A549 (cell line): ENCODE measurements around the gene SSH3. TPM values are rescaled to one million over a fixed set of nuclear protein-coding genes. Genes with fewer than 3 reads are reported as not detected.

Experiments
- ATAC-seq, 2 experiments: fragments of 200-7000 bp in 1 of 2; fragments of >200 bp in 1 of 2; cut with Nextera tagmentation in 1 of 2; cut with Tn5 transposase in 1 of 2; 3 replicates each; pipeline versions ENCODE4 v1.8.0 to v1.9.1; 2018 to 2020; ENCODE audit warnings: mild to moderate bottlenecking in 1 of 2, moderate library complexity in 1 of 2
- CTCF ChIA-PET: fragments of 300-600 bp; sonication (Branson Sonifier 250); formaldehyde crosslinking; extraction: SDS; loops from one replicate; lab custom pipeline; 2021; ENCODE audit warnings: antibody characterized with exemption, inconsistent platforms; lab: Yijun Ruan, JAX
- POLR2A ChIA-PET: fragments of 350-600 bp; formaldehyde crosslinking; extraction: SDS; loops from one replicate; lab custom pipeline; 2021; ENCODE audit warnings: antibody characterized with exemption, inconsistent platforms; lab: Yijun Ruan, JAX
- DNase-seq, 2 experiments: peaks; one replicate each; pipeline versions ENCODE4 v3.0.0 to v3.0.0-alpha.2; 2011 to 2016; ENCODE audit warnings: low read depth in 1 of 2, low spot score in 1 of 2
- FAIRE-seq: peaks from 2 replicates; lab custom pipeline; 2011; peaks lifted over from hg19 to GRCh38; lab: Jason Lieb, UNC
- H3K27ac ChIP-seq, 2 experiments: fragments of >200 bp; sonication (Bioruptor Twin); formaldehyde crosslinking; 3 replicates each; pipeline ENCODE4 v1.5.1; 2016 to 2017
- H3K4me1 ChIP-seq: fragments of >200 bp; sonication (Bioruptor Twin); formaldehyde crosslinking; 3 replicates; pipeline ENCODE4 v1.6.1; 2016
- H3K4me2 ChIP-seq: fragments of >200 bp; sonication (Bioruptor Twin); formaldehyde crosslinking; 3 replicates; pipeline ENCODE4 v1.6.1; 2016
- H3K4me3 ChIP-seq: fragments of >200 bp; sonication (Bioruptor Twin); formaldehyde crosslinking; 3 replicates; pipeline ENCODE4 v1.5.1; 2016
- H3K9me3 ChIP-seq: fragments of >200 bp; sonication (Bioruptor Twin); formaldehyde crosslinking; 3 replicates; pipeline ENCODE4 v1.6.1; 2016
- ATOH8 ChIP-seq: fragments of 250-450 bp; sonication (Bioruptor Pico); IDR thresholded peaks from 2 replicates; pipeline ENCODE4 v1.5.0; 2020; ENCODE audit warnings: low read depth, mild to moderate bottlenecking, moderate library complexity
- BCL3 ChIP-seq: fragments of >200 bp; sonication (Bioruptor Twin); formaldehyde crosslinking; IDR thresholded peaks from 3 replicates; pipeline ENCODE4 v1.6.1; 2016
- CBX2 ChIP-seq: fragments of 200-600 bp; sonication (generic); IDR thresholded peaks from 2 replicates; pipeline ENCODE4 v1.6.1; 2016; ENCODE audit warnings: low read depth, mild to moderate bottlenecking, borderline replicate concordance
- CEBPB ChIP-seq, 2 experiments: fragments of >200 bp in 1 of 2; sonication (Bioruptor Twin) in 1 of 2; formaldehyde crosslinking in 1 of 2; IDR thresholded peaks; 2 replicates each; pipeline ENCODE4 v1.6.1; 2012 to 2016
- CTCF ChIP-seq: fragments of >200 bp; sonication (Bioruptor Twin); formaldehyde crosslinking; IDR thresholded peaks from 3 replicates; pipeline ENCODE4 v1.5.1; 2016
- E2F6 ChIP-seq: IDR thresholded peaks from 2 replicates; pipeline ENCODE4 v1.6.1; 2012; ENCODE audit warnings: low read depth, borderline replicate concordance
- EHF ChIP-seq: fragments of 250-450 bp; sonication (Bioruptor Pico); IDR thresholded peaks from 2 replicates; pipeline ENCODE4 v1.5.0; 2020; ENCODE audit warnings: mild to moderate bottlenecking
- GATA3 ChIP-seq: IDR thresholded peaks from 2 replicates; pipeline ENCODE4 v1.6.1; 2012; ENCODE audit warnings: borderline replicate concordance
- HES2 ChIP-seq: fragments of >200 bp; sonication (Bioruptor Twin); formaldehyde crosslinking; IDR thresholded peaks from 2 replicates; pipeline ENCODE4 v1.6.1; 2016
- HOXB13 ChIP-seq: fragments of 250-450 bp; sonication (Bioruptor Pico); IDR thresholded peaks from 2 replicates; pipeline ENCODE4 v1.5.0; 2020; ENCODE audit warnings: low read depth, mild to moderate bottlenecking, moderate library complexity
- HOXB5 ChIP-seq: fragments of 250-450 bp; sonication (Bioruptor Pico); IDR thresholded peaks from 2 replicates; pipeline ENCODE4 v1.5.0; 2020; ENCODE audit warnings: mild to moderate bottlenecking, moderate library complexity
- JUN ChIP-seq, 2 experiments: fragments of >200 bp; sonication (Bioruptor Twin); formaldehyde crosslinking; IDR thresholded peaks; 2 replicates in 1 of 2; 3 replicates in 1 of 2; pipeline ENCODE4 v1.6.1; 2016 to 2017
- KDM5A ChIP-seq: fragments of 200-600 bp; sonication (generic); IDR thresholded peaks from 2 replicates; pipeline ENCODE4 v1.6.1; 2016; ENCODE audit warnings: antibody characterized with exemption, mild to moderate bottlenecking
- MAX ChIP-seq: IDR thresholded peaks from 2 replicates; pipeline ENCODE4 v1.6.1; 2012
- MAZ ChIP-seq: fragments of 150-350 bp; IDR thresholded peaks from 2 replicates; pipeline ENCODE4 v1.6.1; 2014; ENCODE audit warnings: antibody characterized with exemption, low read depth, low read length, borderline replicate concordance
- MYC ChIP-seq: IDR thresholded peaks from 2 replicates; pipeline ENCODE4 v1.6.1; 2012; ENCODE audit warnings: mild to moderate bottlenecking, inconsistent platforms, low read length, improper control_type of control experiment, borderline replicate concordance
- NR3C1 ChIP-seq: fragments of >200 bp; sonication (Bioruptor Twin); formaldehyde crosslinking; IDR thresholded peaks from 3 replicates; pipeline ENCODE4 v1.6.1; 2017
- PBX3 ChIP-seq: IDR thresholded peaks from 2 replicates; pipeline ENCODE4 v1.6.1; 2012
- PHF8 ChIP-seq: fragments of 200-600 bp; sonication (generic); IDR thresholded peaks from 2 replicates; pipeline ENCODE4 v1.6.1; 2016; ENCODE audit warnings: low read depth, mild to moderate bottlenecking, antibody characterized with exemption, moderate library complexity, borderline replicate concordance
- POLR2A ChIP-seq: IDR thresholded peaks from 2 replicates; pipeline ENCODE4 v1.6.1; 2012; ENCODE audit warnings: mild to moderate bottlenecking, low read length
- POLR2AphosphoS2 ChIP-seq: conservative IDR thresholded peaks from 2 replicates; pipeline ENCODE4 v1.6.1; 2012; ENCODE audit warnings: low read length, improper control_type of control experiment, inconsistent platforms
- RAD21 ChIP-seq, 2 experiments: fragments of >200 bp in 1 of 2; sonication (Bioruptor Twin) in 1 of 2; formaldehyde crosslinking in 1 of 2; IDR thresholded peaks in 1 of 2; conservative IDR thresholded peaks in 1 of 2; 2 replicates in 1 of 2; 3 replicates in 1 of 2; pipeline ENCODE4 v1.6.1; 2012 to 2018; ENCODE audit warnings: inconsistent platforms in 1 of 2
- SREBF2 ChIP-seq: fragments of 450-650 bp; IDR thresholded peaks from 2 replicates; pipeline ENCODE4 v1.6.1; 2014; ENCODE audit warnings: mild to moderate bottlenecking, moderate library complexity
- TFCP2L1 ChIP-seq: fragments of 250-450 bp; sonication (Bioruptor Pico); IDR thresholded peaks from 2 replicates; pipeline ENCODE4 v1.5.0; 2021; ENCODE audit warnings: mild to moderate bottlenecking
- USF2 ChIP-seq: fragments of 450-650 bp; IDR thresholded peaks from 2 replicates; pipeline ENCODE4 v1.6.1; 2014; ENCODE audit warnings: antibody characterized with exemption
- ZNF302 ChIP-seq: fragments of 250-450 bp; sonication (Bioruptor Pico); IDR thresholded peaks from 2 replicates; pipeline ENCODE4 v1.9.0; 2021; ENCODE audit warnings: inconsistent platforms, mild to moderate bottlenecking, moderate library complexity
- WGBS: methylation state at CpG from one replicate; pipeline ENCODE4 v1.1.6; 2017; ENCODE audit errors: missing lambda C conversion rate; 5-methylcytosine and 5-hydroxymethylcytosine counted together
- polyA plus RNA-seq, 4 experiments: library from polyadenylated mRNA; depleted of rRNA in 3 of 4; stranded (reverse); fragments of >200 nt; fragmentation: RNase III in 1 of 4; extraction: RNeasy Plus Mini Kit Qiagen cat#74134 plus additional on column Dnase treatment in 1 of 4; gene quantifications; 2 replicates in 3 of 4; 3 replicates in 1 of 4; pipeline ENCODE4 v1.2.3, GENCODE V29; 2011 to 2017

The SSH3 gene
- polyA plus RNA-seq, 2 of the 4 experiments (the other 2 are of a cell fraction), result 13.9 to 24.1 TPM

- H3K4me3 ChIP-seq, result peak overlapping the region; percentile 65
- H3K27ac ChIP-seq, result peak overlapping the region; percentile 95 to 98
- CTCF ChIA-PET, result interaction anchor here (0.5 to 3.4 kb wide), 16 partner anchors 8 to 164 kb away, joined by 3 to 19 read pairs (median 3); partner anchors contain the start of gene SSH3
- POLR2A ChIA-PET, result interaction anchor here (0.5 to 2.9 kb wide), 19 partner anchors 9 to 445 kb away, joined by 3 to 13 read pairs (median 4); partner anchors contain the start of genes GRK2, KDM2A and SSH3
- WGBS, result 0% methylated on average over 7 of the region's 87 CpGs
- peak; percentile 72 to 82 for ATAC-seq
- DNase-seq, result peak; percentile 83 to 89
- TF ChIP-seq KDM5A (no peak; the same call in 1 of the 2 replicates), MAX (peak; percentile 89), ZNF302 (CRISPR knock-in tag) (no peak), JUN (IDR thresholded peaks at IDR 0.05) (peak; percentile 86 to 91), HES2 (no peak), HOXB5 (CRISPR knock-in tag) (0 out of 2 replicates have a peak, but pooled peaks have one; percentile 5), PBX3 (no peak; the same call in 1 of the 2 replicates), E2F6 (peak; percentile 82), MYC (peak; percentile 61; the same call in 1 of the 2 replicates), PHF8 (peak; percentile 46; the same call in 1 of the 2 replicates), USF2 (0 out of 2 replicates have a peak, but pooled peaks have one; percentile 25), POLR2AphosphoS2 (no peak), CBX2 (no peak), CEBPB (IDR thresholded peaks at IDR 0.05) (peak; percentile 79 to 96), HOXB13 (CRISPR knock-in tag) (no peak; the same call in 1 of the 2 replicates), NR3C1 (no peak), ATOH8 (peak; percentile 36; the same call in 1 of the 2 replicates), RAD21 (conservative IDR thresholded peaks at IDR 0.05 in 1 of 2, IDR thresholded peaks at IDR 0.05 in 1 of 2) (peak; percentile 14 to 30; a peak in 3 of 5 replicates), BCL3 (peak; percentile 64; the same call in 2 of the 3 replicates), EHF (CRISPR knock-in tag) (0 out of 2 replicates have a peak, but pooled peaks have one; percentile 27), TFCP2L1 (CRISPR knock-in tag) (0 out of 2 replicates have a peak, but pooled peaks have one; percentile 56), POLR2A (peak; percentile 80), MAZ (peak; percentile 88), SREBF2 (no peak), CTCF (peak; percentile 43), GATA3 (peak; percentile 38; the same call in 1 of the 2 replicates)
- TF ChIP-seq, all 56 proteins: peak for 17
- no peak for FAIRE-seq
- peaks cover 19% of the 10 kb centered on the region for H3K4me1 ChIP-seq
- H3K4me2 ChIP-seq, result peak overlapping the region; percentile 68
- no peaks in the 10 kb centered on the region for H3K9me3 ChIP-seq
Measured at GRCh38 chr11:67288452-67289225, 14.7 kb upstream of the SSH3 start.
